ENCODE measurements around the gene ZNF496.

ZNF496 gene

GRCh38 chr1:247326411-247327130 is 5.1 kb downstream of the ZNF496 start:
- no peak for DNase-seq

- DNase-seq = no peak
These were observed 6.7 kb downstream of the ZNF496 start for GRCh38 chr1:247324923-247325322.

- DNase-seq = no peak
These were observed 7.4 kb downstream of the ZNF496 start for GRCh38 chr1:247324204-247324787.

GRCh38 chr1:247322849-247323586 is 8.6 kb downstream of the ZNF496 start:
- no peak for DNase-seq

GRCh38 chr1:247322442-247322841 is 9.2 kb downstream of the ZNF496 start:
- DNase-seq = no peak

GRCh38 chr1:247317702-247318101 is 14.0 kb downstream of the ZNF496 start:
- no peak for DNase-seq

GRCh38 chr1:247316590-247317197 is 15.0 kb downstream of the ZNF496 start:
- no peak for DNase-seq

- no peak for DNase-seq
These were observed 27.6 kb downstream of the ZNF496 start for GRCh38 chr1:247304031-247304430.

GRCh38 chr1:247303216-247303615 is 28.5 kb downstream of the ZNF496 start:
- DNase-seq = no peak

GRCh38 chr1:247301176-247301540 is 30.5 kb downstream of the ZNF496 start:
- DNase-seq = no peak

GRCh38 chr1:247300491-247301175 is 31.0 kb downstream of the ZNF496 start:
- no peak for DNase-seq

GRCh38 chr1:247299723-247300381 is 31.8 kb downstream of the ZNF496 start:
- DNase-seq = no peak

GRCh38 chr1:247298701-247299100 is 33.0 kb downstream of the ZNF496 start:
- no peak for DNase-seq

GRCh38 chr1:247298124-247298481 is 33.6 kb downstream of the ZNF496 start:
- DNase-seq = no peak

- DNase-seq = no peak
These were observed 34.2 kb downstream of the ZNF496 start for GRCh38 chr1:247297263-247298123.

GRCh38 chr1:247296599-247297180 is 35.0 kb downstream of the ZNF496 start:
- no peak for DNase-seq

- no peak for DNase-seq
These were observed 35.9 kb downstream of the ZNF496 start for GRCh38 chr1:247295746-247296145.

- no peak for DNase-seq
These were observed 36.4 kb downstream of the ZNF496 start for GRCh38 chr1:247295274-247295684.

- no peak for DNase-seq
These were observed 37.4 kb downstream of the ZNF496 start for GRCh38 chr1:247294282-247294681.

- DNase-seq = no peak
These were observed 38.6 kb downstream of the ZNF496 start for GRCh38 chr1:247293047-247293446.
